HG03045 (cell line): ENCODE data around the gene MYH7B.

Experiments used
- ATAC-seq: cut with Tn5 transposase; IDR thresholded peaks from one replicate; pipeline ENCODE4 v1.9.1; 2021; ENCODE audit warnings: mild to moderate bottlenecking, moderate library complexity; ENCODE audit not compliant: unreplicated experiment

Gene MYH7B

DNA sequence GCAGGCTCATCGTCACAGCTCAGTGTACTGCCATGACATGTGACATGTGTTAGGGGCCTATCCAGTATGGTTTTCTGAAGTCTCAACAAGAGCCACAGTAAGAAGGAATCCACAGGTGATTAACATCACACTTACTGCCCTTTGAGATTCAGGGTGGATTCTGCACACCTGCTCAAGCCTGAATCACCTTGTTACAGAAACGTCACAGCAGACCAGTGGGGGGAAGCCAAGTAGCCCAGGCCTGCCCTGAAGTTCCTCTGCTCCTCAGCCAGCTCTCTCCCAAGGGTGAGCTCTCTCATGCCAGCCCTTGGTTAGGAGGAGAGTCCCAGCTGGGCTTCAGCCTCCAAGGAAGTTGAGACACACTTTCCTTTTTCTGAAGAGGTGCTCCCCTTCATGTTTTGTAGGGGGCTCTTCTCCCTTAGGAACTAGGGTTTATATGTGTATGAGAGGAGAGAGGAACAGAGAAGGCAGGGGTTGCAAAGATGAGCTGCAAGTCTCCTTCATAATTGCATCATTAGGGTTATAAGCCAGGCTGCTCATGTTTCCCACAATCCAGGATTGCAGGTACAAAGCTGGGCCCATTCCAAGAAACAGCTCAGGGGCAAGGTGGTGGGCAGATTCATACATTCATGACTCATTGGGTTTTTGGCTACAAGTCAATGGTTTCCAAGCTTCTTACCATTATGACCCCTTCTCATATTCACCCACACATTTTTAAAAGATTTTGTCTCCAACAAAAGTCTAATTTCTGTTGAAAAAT, 11.7 kb upstream of the MYH7B start:
- no peak for ATAC-seq

DNA sequence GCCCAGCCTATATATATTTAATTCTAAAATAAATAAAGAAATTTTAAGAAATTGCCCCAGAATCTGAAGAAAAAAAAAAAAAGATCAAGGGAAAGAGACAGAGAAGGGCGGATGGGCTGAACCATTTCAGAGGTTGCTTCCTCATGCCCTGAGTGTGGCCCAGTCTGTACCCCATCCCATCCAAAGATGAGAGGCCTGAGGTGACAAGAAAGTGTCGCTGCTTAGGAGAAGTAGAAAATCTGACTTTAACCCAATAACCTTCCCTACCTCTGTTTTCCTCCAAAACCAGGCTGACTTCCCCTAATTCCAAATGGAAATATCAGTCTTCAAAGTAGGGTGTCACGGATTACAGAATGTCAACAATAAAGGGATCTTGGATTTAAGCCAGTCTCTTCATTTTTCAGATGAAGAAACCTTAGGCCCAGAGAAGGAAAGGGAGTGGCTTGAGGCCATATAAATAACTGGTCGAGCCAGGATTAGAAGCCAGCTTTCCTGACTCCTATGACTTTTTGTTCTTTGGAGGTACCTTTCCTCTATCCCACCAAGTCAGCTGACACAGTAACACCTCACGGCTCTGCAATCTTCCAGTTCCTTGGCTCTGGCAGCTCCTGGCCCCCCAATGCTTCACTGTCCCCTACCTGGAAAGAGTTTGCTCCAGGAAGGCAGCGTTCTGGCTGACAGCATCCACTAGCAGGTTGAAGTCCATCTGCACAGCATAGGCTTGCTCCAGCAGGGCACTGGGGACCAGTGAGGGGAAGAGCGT, 10.2 kb upstream of the MYH7B start:
- no peak for ATAC-seq

DNA sequence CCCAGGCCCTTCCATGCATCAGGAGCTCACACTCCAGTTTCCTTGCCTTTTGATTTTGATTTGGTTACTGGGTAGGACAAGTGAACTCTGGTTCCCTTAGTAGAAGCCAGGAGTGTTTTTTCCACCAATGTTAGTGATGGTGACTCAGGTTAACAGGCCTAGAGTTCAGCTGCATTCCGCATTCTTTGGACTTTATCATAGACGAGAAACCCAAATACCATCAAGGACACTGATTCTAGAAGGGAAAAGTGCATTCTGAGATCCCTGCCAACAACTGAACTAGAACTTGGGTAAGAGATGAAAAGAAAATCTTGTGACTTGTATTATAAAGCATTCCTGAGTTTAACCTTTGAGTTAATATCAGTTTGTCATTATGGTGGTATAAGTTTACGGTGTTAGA, 9.0 kb upstream of the MYH7B start:
- ATAC-seq = no peak

DNA sequence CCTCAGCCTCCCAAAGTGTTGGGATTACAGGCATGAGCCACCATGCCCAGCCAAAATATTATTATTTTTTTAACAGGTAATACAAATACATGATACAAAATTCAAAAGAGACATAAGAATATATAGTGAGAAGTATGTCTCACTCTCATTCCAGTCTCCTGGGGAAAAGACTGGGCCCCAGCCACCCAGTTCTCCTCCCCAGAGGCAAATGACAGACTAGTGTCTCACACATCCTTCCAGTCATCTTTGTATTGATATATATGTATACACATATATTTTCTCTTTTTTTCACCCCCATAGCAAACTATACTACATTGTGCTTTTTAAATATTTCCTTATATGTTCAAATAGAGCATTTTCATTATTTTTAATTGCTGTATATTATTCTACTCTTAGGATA, 8.3 kb upstream of the MYH7B start:
- ATAC-seq = no peak

DNA sequence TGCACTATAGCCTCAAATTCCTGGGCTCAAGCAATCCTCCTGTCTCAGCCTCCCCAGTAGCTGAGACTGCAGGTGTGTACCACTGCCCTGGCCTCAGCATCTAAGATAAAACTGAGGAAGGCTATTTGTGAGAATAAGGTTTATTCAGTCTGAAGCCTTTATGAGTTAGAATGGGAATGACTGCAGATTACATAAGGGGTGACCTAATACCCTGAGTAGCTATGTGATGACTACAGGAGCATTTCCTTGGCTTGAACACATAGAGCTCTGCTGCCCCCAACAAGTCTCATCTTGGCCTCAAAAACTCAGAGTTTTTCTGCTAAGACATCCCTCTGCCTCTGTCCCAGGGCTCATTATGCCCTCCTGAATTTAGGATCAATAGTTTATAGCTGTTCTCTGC, 7.6 kb upstream of the MYH7B start:
- no peak for ATAC-seq

DNA sequence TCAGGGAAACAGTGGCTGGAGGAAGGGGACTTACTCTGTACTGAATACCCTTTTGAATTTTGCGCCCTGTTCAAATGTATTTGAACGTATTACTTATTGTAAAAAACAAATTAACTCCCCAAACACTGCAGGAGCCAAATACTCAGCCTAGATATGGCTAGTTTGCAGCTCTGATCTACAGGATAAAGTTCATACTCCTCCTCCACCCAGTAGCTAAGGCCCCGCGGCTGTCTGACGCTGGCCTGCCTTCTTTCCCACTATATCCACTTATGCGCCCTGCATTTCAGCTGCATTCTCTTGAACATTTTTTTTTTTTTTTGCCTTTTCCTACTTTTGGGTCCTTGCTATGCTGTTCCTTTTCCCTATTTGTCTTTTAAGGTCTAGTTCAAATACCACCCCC, 6.5 kb upstream of the MYH7B start:
- ATAC-seq = no peak

DNA sequence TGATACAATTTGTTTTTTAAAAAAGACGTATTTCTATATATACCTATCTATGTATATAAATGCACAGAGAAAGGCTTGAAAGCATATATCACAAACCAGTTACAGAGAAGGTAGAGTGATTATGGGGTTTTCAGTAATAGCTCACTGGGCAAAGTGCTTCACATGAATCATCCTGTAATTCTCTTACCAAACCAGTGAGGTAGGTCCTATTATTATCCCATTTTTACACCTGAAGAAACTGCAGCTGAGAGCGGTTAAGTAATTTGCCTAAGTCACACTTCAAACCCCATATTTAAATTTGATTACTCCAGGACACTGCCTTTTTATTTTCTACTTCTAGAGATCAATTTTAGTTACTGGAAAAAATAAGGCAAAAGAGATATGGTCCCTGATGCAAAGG, 4.4 kb upstream of the MYH7B start:
- ATAC-seq = no peak

DNA sequence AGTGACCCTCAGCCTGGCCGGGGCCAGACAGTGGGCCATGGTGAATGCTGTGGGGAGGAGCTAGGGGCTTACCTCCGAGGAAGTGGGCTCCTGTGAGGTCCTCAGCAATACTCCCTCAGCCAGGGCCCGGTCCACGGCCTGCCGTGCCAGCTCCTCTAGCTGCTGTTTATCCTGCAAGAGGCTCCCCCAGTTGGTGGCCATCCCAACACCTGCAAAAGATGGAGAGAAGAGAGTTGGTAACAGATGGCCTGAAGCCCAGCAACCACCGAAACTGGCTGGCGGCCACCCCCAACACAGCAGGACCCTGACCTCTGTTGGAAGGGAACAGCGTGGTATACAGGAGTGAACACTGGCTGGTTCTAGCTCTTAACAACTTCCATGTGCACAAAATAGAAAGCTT, 4.0 kb upstream of the MYH7B start:
- no peak for ATAC-seq

DNA sequence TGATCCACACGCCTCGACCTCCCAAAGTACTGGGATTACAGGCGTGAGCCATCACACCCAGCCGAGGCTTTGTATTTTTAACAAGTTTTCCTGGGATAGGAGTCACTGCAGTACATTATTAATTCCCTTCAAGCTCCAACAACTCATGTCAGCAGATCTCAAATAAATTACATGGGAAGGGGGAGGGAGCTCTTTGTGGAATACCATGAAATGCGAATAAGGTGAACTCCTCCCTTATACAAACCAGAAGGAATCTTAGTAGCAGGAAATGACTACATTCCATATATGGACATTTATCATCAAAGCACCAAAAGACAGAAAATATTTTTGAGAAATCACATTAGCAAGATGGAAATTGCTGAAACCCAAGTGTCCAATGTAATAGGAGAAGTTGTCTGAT, 3.0 kb upstream of the MYH7B start:
- ATAC-seq = no peak

DNA sequence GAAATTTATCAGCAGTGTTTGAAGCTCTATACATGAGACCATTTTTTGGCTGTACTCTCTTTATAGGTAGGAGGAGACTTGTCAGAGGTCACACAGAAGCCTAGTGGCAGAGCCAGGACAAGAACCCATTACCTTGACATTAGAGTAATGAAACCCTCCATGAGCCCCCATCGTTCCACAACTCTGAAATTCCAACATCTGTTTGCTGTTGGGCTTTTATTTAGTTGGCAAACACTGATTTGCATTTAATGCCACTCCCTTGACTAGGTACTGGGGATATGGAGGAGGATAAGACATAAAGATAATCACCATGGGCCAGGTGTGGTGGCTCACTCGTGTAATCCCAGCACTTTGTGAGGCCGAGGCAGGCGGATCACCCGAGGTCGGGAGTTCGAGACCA, 1.7 kb upstream of the MYH7B start:
- no peak for ATAC-seq

DNA sequence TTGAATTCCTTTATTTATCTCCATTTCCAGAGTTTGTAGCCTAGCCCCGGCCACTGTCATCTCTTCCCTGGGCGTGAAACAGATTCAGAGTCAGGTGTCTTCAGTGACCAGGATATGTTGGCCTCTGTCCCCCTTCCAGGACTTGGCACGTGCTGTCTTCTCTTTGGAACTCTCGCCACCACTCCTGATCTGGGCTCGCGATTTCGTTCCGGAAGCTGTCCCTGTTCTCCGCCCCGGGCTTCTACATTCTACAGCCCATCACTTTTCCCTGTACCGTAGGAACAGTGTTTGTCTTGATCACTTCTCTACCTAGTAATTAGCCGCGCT, 801 bp upstream of the MYH7B start:
- no peak for ATAC-seq

DNA sequence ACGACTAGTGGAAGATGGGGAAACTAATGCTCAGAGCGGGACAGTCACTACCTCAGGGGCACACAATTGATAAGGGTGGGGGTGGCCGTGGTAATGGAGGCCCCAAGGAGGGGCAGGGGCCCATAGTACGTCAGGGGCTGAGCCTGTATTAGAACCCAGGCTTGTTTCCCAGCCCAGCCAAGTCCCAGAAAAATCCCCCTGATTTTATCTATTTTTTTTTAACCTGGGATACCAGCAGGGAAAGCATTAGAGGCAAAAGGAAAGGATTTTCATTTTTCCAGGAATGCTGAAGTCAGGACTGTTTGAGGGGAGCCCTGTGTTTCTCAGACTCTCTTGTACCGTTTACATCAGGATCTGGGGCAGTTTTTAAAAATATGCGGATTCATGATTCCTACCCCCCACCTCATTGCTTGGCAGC, 382 bp downstream of the MYH7B start:
- no peak for ATAC-seq

DNA sequence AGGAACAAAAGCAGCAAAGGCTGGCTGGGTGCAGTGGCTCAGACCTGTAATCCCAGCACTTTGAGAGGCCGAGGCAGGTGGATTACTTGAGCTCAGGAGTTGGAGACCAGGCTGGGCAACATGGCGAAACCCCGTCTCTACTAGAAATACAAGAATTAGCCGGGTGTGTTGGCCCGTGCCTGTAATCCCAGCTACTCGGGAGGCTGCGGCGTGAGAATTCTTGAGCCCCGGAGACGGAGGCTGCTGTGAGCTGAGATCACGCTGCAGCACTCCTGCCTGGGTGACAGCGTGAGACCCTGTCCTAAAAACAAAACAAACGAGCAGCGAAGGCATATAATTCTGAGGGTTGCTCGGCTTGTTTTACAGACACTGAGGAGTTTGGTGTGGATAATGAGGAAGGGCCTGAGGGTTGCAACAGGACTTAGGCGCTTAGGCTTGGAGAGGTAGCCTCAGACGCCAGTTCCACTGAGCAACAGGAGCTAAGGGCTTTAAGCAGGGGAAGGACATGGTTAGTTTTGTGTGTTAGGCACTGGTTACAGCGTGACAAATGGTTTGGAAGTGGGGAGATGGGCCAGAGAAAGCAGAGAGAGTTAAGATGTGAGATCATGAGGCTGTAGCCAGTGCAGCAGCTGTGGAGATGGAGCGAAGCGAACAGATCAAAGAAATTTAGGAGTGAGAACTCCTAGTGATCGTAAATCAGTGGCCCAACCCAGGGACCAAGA, 1.2 kb downstream of the MYH7B start:
- ATAC-seq = no peak

DNA sequence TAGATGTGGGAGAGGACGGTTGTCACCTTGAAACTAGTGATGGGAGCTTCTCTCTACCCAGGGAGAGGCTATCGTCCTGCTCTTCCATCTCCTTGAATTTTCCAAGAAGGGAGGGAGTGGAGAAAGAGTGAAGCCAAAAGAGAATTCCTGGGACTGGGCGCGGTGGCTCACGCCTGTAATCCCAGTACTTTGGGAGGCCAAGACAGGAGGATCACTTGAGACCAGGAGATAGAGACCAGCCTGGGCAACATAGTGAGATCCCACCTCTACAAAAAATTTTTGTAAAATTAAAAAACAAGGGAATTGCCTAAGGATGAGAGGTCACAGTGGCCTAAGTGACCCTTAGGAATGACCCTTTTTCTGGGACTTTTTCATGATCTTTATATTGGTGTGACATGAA, 8.8 kb downstream of the MYH7B start:
- ATAC-seq = no peak

DNA sequence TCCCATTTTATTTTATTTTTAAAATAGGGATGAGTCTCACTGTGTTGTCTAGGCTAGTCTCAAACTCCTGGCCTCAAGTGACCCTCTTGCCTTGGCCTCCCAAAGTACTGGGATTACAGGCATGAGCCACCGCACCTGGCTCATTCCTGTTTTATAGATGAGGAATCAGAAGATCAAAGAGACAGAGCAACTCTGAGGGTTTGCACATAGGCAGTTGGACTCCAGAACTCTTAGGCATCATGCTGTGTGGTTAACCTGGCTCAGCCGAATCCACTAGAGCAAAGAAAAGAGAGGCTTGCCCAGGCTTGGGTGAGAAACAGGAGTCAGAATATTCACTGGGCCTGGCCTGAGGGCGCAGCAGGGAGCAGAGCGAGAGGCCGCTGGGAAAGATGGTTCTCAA, 9.4 kb downstream of the MYH7B start:
- ATAC-seq = no peak

DNA sequence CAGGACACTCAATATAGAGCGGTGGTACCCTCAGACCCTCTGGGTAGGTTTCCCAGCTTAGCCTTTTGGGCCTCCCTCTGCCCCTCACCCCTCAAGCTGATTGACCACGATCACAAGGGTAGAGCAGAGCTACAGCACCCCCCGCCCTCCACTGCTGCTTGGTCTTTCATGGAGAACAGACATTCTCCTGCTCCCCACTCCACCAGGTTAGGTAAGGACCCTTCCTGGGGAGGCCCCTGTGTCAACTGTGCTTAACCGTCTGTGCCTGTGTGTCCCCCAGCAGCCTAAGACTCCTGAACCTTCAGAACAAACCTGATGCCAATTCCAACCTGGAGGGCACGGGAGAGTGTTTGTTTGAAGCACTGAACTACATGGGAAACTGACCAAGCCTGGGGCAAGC, 11.8 kb downstream of the MYH7B start:
- ATAC-seq = no peak

DNA sequence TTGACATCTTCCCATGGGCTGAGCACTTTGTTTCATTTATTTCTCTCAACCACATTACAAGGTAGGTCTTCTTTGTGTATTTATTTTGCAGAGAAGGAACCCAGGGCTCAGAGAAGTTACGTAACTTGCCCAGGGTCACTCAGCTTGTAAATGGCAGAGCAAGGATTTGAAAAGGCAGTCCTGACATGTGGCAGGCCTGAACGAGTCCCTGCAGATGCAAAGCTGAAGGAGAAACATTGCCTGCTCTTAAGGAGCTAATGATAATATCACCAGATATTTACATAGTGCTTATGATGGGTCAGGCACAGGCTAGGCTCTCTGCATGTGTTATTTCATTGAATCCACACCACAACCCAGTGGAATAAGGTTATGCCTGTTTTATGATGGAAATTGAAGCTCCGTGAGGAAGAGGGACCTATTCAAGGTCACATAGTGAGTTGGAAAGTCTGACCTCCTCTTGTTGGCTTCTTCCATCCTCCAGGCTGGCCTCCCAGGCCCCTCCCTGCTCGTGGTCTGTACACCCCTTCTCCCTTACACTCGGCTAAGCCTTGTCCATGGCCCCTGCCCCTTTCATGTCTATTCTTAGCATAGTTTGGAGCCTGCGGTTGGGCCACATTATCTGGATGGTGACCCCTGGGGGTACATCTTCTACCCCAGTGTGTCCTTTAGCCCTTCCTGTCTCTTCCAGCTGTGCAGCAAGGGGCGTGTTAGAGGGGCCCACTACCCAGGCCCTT, 12.5 kb downstream of the MYH7B start:
- no peak for ATAC-seq

DNA sequence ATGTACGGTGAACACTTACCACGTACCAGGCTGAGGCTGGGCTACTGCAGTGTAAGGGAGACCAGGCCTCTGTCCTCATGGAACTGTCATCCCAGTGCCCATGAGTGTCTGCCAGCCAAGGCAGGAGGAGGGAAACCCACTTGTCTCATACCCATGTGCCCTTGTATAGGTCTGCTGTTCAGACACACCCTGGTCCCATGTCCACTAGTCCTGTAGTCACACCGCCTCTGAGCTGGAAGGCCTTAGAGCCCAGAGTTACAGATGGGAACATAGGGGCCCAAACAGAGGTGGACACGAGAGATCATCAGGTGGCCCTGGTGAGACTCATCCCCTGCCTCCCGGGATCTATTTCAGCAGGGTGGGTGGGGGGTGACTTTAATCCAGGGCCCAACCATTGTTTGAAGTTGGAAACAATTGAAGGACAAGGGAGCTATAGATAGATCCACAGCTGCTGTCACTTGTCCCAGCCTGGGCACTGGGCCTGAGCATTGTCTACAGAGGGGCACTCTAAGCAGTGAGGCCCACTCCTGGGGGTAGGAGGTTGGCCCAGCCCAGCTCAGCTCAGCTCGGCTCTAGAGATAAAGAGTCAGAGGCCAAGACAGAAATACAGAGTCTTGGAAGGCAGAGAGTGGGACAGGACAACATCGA, 14.6 kb downstream of the MYH7B start:
- ATAC-seq = no peak

DNA sequence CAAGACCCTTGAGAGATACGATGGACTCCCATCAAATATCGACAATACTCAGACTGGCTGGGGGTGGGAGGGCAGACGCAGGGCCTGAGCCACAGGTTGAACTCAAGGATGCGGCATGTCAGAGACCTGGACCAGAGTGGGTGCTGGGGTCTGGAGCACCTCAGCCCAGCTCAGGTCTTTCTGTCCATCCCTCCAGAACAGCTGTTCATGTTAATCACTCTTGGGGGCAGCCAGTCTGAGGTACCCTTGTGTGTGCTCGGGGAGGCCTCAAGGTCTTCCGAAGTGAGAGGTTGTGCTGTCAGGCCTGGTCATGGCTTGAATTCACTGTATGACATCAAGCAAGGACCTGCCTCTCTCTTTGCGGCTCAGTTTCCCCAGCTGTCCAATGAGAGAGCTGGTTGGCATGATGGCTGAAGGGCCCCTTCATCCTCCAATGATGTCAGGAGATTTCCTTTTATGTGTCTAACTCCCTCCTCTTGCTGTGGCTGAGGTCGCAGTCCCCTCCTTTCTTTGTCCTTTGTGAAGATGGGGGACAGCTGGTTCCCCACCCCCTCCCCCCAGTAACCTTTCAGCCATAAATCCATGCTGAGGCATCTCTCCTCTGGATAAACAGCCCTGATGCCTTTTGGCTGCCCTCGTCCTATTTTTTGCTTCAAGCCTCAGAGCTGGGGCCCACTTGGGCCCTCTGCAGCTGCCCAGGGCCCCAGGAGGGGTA, 15.3 kb downstream of the MYH7B start:
- no peak for ATAC-seq

DNA sequence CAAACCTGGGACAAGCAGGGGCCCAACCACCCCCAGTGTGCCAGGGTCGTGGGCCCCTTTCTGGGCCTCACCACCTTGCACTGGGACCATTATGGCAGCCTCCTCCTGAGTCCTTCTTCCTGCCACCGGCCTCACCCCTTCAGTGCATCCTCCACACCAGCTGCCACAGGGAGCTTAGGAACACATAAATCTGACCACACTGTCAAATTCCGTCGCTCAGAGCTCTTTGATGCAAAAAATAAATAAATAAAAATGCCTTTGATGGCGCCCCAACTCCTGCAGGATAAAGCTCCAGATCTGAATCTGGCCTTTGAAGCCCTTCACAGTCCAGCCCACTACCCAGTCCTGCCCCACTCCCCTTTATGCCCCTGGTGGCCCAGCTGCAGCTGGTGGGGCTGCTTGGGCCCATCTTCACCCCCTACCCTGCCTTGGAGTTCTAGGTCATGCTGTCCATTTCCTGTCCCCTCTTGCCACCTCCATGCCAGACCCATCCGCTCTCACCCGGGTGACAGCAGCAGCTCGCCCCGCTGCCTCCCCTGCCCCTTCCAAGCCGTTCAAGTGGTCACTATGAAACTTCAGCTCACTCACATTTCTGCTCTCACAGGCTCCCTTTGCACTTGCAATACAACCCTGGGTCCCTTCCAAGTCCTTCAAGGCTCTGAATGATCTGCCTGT, 16.0 kb downstream of the MYH7B start:
- ATAC-seq = no peak
